HCT116 (cell line): Measurements from ENCODE around the gene BCAR1. TPM values are rescaled to one million over a fixed set of nuclear protein-coding genes. Genes with fewer than 3 reads are reported as not detected.

ENCODE experiments used
- ATAC-seq: fragments of 200-7000 bp; cut with Tn5 transposase; 2 replicates; pipeline ENCODE4 v1.9.1; 2020; ENCODE audit warnings: mild to moderate bottlenecking, moderate library complexity
- BruUV-seq: library from RNA; stranded (reverse); fragments of 400-500 nt; replicated peaks from 2 replicates; lab custom pipeline; 2021; lab: Mats Ljungman, UMichigan
- CTCF ChIA-PET: fragments of 300-600 bp; sonication (Branson Sonifier 250); formaldehyde crosslinking; loops from one replicate; lab custom pipeline; 2021; ENCODE audit warnings: antibody characterized with exemption; lab: Charles Lee
- POLR2A ChIA-PET: fragments of 300-600, 350-600 bp; sonication (Branson Sonifier 250); formaldehyde crosslinking; loops from one replicate; lab custom pipeline; 2021; ENCODE audit warnings: antibody characterized with exemption; lab: Charles Lee
- RAD21 ChIA-PET, 2 experiments: fragments of 300-600 bp; sonication (Branson Sonifier 250); formaldehyde crosslinking; loops; one replicate each; lab custom pipeline; 2023; ENCODE audit warnings: low total read pairs in 2 of 2; ENCODE audit not compliant: uncharacterized antibody in 2 of 2, unreplicated experiment in 2 of 2, low non-redundant PET in 1 of 2; lab: Charles Lee
- DNase-seq: peaks from one replicate; pipeline ENCODE4 v3.0.0-alpha.2; 2010; ENCODE audit warnings: low read depth, low spot score
- H2AFZ ChIP-seq: fragments of 200-600 bp; shearing (Covaris generic), sonication (generic); 2 replicates; pipeline ENCODE4 v1.6.1; 2017; ENCODE audit warnings: low read depth, mixed run types, mixed read lengths, antibody characterized with exemption, low read length; ENCODE audit not compliant: poor library complexity, severe bottlenecking
- H3K27ac ChIP-seq: 2 replicates; pipeline ENCODE4 v1.5.1; 2012; ENCODE audit warnings: low read depth, low read length
- H3K27me3 ChIP-seq: fragments of 200-600 bp; sonication (generic); 2 replicates; pipeline ENCODE4 v1.6.1; 2016; ENCODE audit warnings: mixed run types, low read length, mixed read lengths; ENCODE audit not compliant: insufficient read depth
- H3K36me3 ChIP-seq, 2 experiments: fragments of 200-500 bp in 1 of 2; fragments of 200-600 bp in 1 of 2; sonication (Bioruptor generic) in 1 of 2; sonication (generic) in 1 of 2; 2 replicates each; pipeline versions ENCODE4 v1.5.1 to v1.6.1; 2014 to 2016; ENCODE audit warnings: low read length in 2 of 2, inconsistent platforms in 1 of 2, mixed read lengths in 1 of 2, mixed run types in 1 of 2; ENCODE audit not compliant: insufficient read depth in 2 of 2, control insufficient read depth in 1 of 2
- H3K4me1 ChIP-seq, 2 experiments: fragments of 200-600 bp in 1 of 2; sonication (generic) in 1 of 2; 2 replicates each; pipeline versions ENCODE4 v1.5.1 to v1.6.1; 2012 to 2017; ENCODE audit warnings: low read length in 2 of 2, inconsistent platforms in 1 of 2, mild to moderate bottlenecking in 1 of 2, mixed read lengths in 1 of 2, mixed run types in 1 of 2, moderate library complexity in 1 of 2; ENCODE audit not compliant: insufficient read depth in 2 of 2, control insufficient read depth in 1 of 2
- H3K4me2 ChIP-seq: fragments of 200-600 bp; sonication (generic); 2 replicates; pipeline ENCODE4 v1.6.1; 2017; ENCODE audit warnings: mixed run types, low read length, mixed read lengths
- H3K4me3 ChIP-seq, 2 experiments: fragments of 200-600 bp in 1 of 2; sonication (generic) in 1 of 2; replicated peaks in 1 of 2; 2 replicates each; pipeline ENCODE4 v1.5.1; 2011 to 2016; ENCODE audit warnings: low read length in 2 of 2, control low read depth in 1 of 2, low read depth in 1 of 2, mild to moderate bottlenecking in 1 of 2, mixed read lengths in 1 of 2, mixed run types in 1 of 2
- H3K79me2 ChIP-seq: fragments of 200-600 bp; sonication (generic); 2 replicates; pipeline ENCODE4 v1.6.1; 2017; ENCODE audit warnings: mild to moderate bottlenecking, mixed run types, low read length, moderate library complexity, mixed read lengths; ENCODE audit not compliant: insufficient read depth
- H3K9ac ChIP-seq: fragments of 200-600 bp; sonication (generic); 2 replicates; pipeline ENCODE4 v1.6.1; 2016; ENCODE audit warnings: low read length, mixed read lengths
- H3K9me2 ChIP-seq: fragments of 200-600 bp; sonication (generic), shearing (Covaris generic); 2 replicates; pipeline ENCODE4 v1.6.1; 2017; ENCODE audit warnings: mixed run types, mild to moderate bottlenecking, moderate library complexity; ENCODE audit not compliant: insufficient read depth
- H3K9me3 ChIP-seq, 2 experiments: fragments of 200-500 bp in 1 of 2; fragments of 200-600 bp in 1 of 2; sonication (Bioruptor generic) in 1 of 2; sonication (generic) in 1 of 2; 2 replicates each; pipeline ENCODE4 v1.6.1; 2014 to 2017; ENCODE audit warnings: low read length in 2 of 2, mixed read lengths in 2 of 2, inconsistent platforms in 1 of 2, low read depth in 1 of 2, mild to moderate bottlenecking in 1 of 2, mixed run types in 1 of 2, moderate library complexity in 1 of 2; ENCODE audit not compliant: control insufficient read depth in 1 of 2, insufficient read depth in 1 of 2
- H4K20me1 ChIP-seq: fragments of 200-600 bp; sonication (generic), shearing (Covaris generic); 2 replicates; pipeline ENCODE4 v1.6.1; 2017; ENCODE audit warnings: mixed run types, mild to moderate bottlenecking, moderate library complexity; ENCODE audit not compliant: insufficient read depth
- CEBPB ChIP-seq: IDR thresholded peaks from 2 replicates; pipeline ENCODE4 v1.6.1; 2012; ENCODE audit warnings: low read depth
- EGR1 ChIP-seq: IDR thresholded peaks from 2 replicates; pipeline ENCODE4 v1.6.1; 2012; ENCODE audit warnings: low read depth
- EZH2 ChIP-seq: fragments of 200-600 bp; sonication (generic); IDR thresholded peaks from 2 replicates; pipeline ENCODE4 v1.6.1; 2017; ENCODE audit warnings: antibody characterized with exemption, mixed run types
- FOSL1 ChIP-seq: IDR thresholded peaks from 2 replicates; pipeline ENCODE4 v1.6.1; 2012; ENCODE audit warnings: low read depth
- POLR2A ChIP-seq: IDR thresholded peaks from 2 replicates; pipeline ENCODE4 v1.7.0; 2011; ENCODE audit warnings: borderline replicate concordance; ENCODE audit not compliant: insufficient read depth, insufficient read length; ENCODE audit errors: extremely low read depth
- SP1 ChIP-seq: IDR thresholded peaks from 2 replicates; pipeline ENCODE4 v1.6.1; 2012; ENCODE audit warnings: low read depth
- TCF7L2 ChIP-seq: IDR thresholded peaks from 2 replicates; pipeline ENCODE4 v1.7.0; 2011; ENCODE audit warnings: borderline replicate concordance, inconsistent platforms; ENCODE audit not compliant: insufficient read depth, insufficient read length; ENCODE audit errors: extremely low read depth
- YY1 ChIP-seq: IDR thresholded peaks from 2 replicates; pipeline ENCODE4 v1.6.1; 2011; ENCODE audit warnings: low read length, low read depth, moderate library complexity, mild to moderate bottlenecking; ENCODE audit not compliant: insufficient replicate concordance; ENCODE audit errors: extremely low read depth
- intact Hi-C: fragments of 100-400 bp; cut with micrococcal nuclease; formaldehyde crosslinking; loops from 2 replicates; pipeline ENCODE4 v1.10.0; 2022
- total RNA-seq: library from RNA; stranded (reverse); gene quantifications from one replicate; pipeline ENCODE4 v1.2.1, GENCODE V29; 2021; ENCODE audit not compliant: unreplicated experiment
- TF ChIP-seq, protein P1 (sequence below): IDR thresholded peaks from 2 replicates; pipeline ENCODE4 v1.6.1; 2011; ENCODE audit warnings: mild to moderate bottlenecking, low read length, moderate library complexity; ENCODE audit not compliant: insufficient replicate concordance; ENCODE audit errors: extremely low read depth

BCAR1 gene
- total RNA-seq, 1 experiment from 2014 or later, result 49.6 TPM

DNA sequence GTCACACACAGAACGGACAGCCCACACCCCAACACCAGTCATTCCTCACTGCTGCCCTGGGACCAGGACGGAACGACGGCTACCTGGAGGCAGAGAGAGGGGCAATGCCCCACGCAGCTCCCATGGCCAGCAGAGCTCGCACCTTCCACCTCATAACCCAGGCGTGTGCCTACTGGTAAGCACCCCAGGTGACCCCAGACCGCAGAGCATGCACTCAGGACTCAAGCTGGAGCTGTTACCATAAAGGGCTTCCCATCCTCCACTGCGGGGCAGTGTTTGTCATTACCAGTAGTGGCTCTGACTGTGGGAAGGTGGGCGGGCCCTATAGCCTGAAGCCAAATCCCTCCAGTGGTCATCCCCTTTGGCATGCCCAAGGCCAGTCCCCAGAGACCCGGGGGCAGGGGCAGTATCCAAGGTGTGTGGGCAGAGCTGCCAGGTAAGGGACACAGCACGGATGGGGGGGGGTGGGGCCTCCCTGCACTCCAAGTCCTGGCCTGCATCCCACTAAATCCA, 4.7 kb upstream of the BCAR1 start (continued):
- TF ChIP-seq, protein P1, sequence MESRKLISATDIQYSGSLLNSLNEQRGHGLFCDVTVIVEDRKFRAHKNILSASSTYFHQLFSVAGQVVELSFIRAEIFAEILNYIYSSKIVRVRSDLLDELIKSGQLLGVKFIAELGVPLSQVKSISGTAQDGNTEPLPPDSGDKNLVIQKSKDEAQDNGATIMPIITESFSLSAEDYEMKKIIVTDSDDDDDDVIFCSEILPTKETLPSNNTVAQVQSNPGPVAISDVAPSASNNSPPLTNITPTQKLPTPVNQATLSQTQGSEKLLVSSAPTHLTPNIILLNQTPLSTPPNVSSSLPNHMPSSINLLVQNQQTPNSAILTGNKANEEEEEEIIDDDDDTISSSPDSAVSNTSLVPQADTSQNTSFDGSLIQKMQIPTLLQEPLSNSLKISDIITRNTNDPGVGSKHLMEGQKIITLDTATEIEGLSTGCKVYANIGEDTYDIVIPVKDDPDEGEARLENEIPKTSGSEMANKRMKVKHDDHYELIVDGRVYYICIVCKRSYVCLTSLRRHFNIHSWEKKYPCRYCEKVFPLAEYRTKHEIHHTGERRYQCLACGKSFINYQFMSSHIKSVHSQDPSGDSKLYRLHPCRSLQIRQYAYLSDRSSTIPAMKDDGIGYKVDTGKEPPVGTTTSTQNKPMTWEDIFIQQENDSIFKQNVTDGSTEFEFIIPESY, result no peak
- TF ChIP-seq YY1 (no peak), EGR1 (no peak)

DNA sequence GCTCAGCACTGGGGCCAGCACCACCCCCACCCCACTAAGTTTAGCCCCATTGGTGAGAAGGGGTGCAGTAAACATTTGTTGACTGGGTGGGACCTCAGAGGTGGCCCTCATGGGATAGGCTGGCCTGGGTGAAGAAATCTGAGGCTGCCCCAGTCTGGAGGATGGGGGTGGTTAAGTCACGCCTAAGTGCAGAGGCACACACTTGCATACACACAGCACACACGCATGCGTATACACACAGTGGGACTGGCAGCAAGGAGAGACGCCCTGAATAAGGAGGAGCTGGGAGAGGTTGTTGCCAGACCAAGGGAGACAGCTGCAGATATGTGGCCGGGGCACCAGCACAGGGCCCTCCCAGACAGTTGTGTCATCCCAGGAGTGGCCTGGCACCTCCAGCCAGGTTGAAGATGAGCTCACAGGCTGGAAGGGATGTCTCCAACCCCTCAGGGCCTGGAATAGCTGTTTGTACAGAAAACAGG, 3.0 kb upstream of the BCAR1 start:
- peaks cover 36 to 68% of the 10 kb centered on the region in 2 experiments for H3K4me1 ChIP-seq
- CTCF ChIA-PET, result no interaction called here
- BruUV-seq, result no TSS peak
- intact Hi-C loops, result no loop called here
- no peak overlapping the region for H2AFZ ChIP-seq
- no peaks in the 10 kb centered on the region for H3K27me3 ChIP-seq
- TF ChIP-seq FOSL1 (no peak), EZH2 (no peak), TCF7L2 (no peak), CEBPB (no peak), POLR2A (no peak), SP1 (no peak)
- TF ChIP-seq, all 23 proteins: peak for 0
- ChIA-PET POLR2A (no interaction called here), RAD21 (no interaction called here)
- Histone ChIP-seq H3K36me3 (no peaks in the 10 kb centered on the region), H3K9me2 (no peaks in the 10 kb centered on the region), H4K20me1 (no peaks in the 10 kb centered on the region), H3K9me3 (no peaks in the 10 kb centered on the region), H3K4me3 (no peak overlapping the region), H3K27ac (no peak overlapping the region), H3K79me2 (peaks cover 71% of the 10 kb centered on the region), H3K4me2 (peak overlapping the region; percentile 36), H3K9ac (0 out of 2 replicates have a peak overlapping the region, but pooled peaks have one; percentile 3)
- no peak for DNase-seq
- no peak for ATAC-seq
